ENCODE measurements around the gene TSSK3. TPM values are rescaled to one million over a fixed set of nuclear protein-coding genes. Genes with fewer than 3 reads are reported as not detected.

Gene TSSK3, protein sequence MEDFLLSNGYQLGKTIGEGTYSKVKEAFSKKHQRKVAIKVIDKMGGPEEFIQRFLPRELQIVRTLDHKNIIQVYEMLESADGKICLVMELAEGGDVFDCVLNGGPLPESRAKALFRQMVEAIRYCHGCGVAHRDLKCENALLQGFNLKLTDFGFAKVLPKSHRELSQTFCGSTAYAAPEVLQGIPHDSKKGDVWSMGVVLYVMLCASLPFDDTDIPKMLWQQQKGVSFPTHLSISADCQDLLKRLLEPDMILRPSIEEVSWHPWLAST
- 1 to 10 TPM in 2 of 4 donors, under 1 TPM in 1, not detected in 1; 0.86 to 2.7 (median 1.3) TPM for total RNA-seq

DNA sequence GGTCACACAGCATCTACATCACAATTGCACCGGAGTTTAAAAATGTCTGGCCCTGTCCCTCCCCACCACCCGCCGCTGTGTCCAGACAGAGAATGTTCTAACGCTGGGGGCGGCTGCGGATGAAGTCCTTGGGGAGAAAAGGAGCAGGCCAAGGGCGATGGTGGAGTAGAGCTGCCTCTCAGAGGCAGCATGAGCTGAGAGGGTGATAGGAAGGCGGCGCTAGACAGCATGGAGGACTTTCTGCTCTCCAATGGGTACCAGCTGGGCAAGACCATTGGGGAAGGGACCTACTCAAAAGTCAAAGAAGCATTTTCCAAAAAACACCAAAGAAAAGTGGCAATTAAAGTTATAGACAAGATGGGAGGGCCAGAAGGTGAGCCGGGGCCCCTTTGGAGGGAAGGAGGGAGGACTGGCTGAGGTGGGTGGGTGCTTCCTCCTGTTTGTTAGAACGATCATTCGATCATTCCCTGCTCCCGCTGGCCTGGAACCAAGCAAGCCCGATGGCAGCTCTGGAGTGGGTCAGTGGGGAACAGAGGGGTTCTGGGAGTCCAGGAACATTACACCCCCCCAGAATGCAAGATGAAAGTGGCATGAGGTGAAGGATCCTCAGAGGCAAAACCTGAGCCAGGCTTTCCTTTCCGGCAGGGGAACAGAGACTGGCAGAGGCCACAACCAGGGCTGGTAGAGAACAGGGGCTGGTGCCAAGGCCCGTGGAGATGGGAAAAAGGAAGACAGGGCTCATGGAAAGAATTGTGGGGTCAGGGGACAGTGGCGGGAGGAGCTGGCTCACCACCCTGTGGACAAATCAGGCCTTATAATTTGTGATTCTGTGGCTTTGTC, at the start of gene TSSK3, which contains the start of gene FAM229A:
Gene TSSK3 (plus strand): TSS at position 66 of the 840 bp plus-strand sequence. CDS start 163 bp downstream, at position 229.
Gene FAM229A (minus strand): TSS at position 12 of the 840 bp plus-strand sequence. CDS start 394 bp downstream, outside the sequence.
- H3K9me3 ChIP-seq, result no peaks in the 10 kb centered on the region
- H3K4me1 ChIP-seq, result peaks cover 18% of the 10 kb centered on the region
- H3K4me3 ChIP-seq, result peak within 1 kb of the TSS; percentile 50
- H3K27ac ChIP-seq, result peak within 1 kb of the TSS; percentile 61
- peaks cover 34% of the 10 kb centered on the region for H3K36me3 ChIP-seq
- DNase-seq (ENCODE audit: low spot score in 2 of 2), result no peak
- no peak for TF ChIP-seq EP300 (IDR thresholded peaks at IDR 0.05)
- no peaks in the 10 kb centered on the region for H3K27me3 ChIP-seq
- WGBS, result 69% methylated on average over 17 of the region's 17 CpGs

DNA sequence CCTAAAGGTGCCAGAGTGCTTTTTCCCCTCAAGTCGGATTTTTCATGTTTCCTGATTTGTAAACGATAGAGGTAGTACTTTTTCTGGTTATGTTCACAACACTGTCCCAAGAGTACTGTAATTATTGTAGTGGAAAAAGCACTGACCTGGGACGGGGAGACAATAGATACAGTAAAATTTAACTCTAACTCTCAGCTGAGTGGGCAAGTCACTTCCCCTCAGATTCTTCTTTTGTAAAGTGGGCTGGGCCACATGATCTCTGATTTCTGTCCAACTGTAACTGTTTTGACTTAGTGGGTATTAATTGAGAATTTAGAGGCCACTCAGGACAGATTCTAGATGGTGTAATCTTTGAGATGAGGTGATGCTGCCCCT, 45.4 kb upstream of the TSSK3 start:
- H3K27ac ChIP-seq, result no peak overlapping the region
- DNase-seq (ENCODE audit: low spot score in 2 of 2), result no peak
- no peaks in the 10 kb centered on the region for H3K27me3 ChIP-seq
- H3K36me3 ChIP-seq, result peaks cover 18% of the 10 kb centered on the region
- WGBS, result 70% methylated on average over 3 of the region's 3 CpGs
- no peaks in the 10 kb centered on the region for H3K9me3 ChIP-seq
- H3K4me1 ChIP-seq, result no peaks in the 10 kb centered on the region
- no peak overlapping the region for H3K4me3 ChIP-seq
- TF ChIP-seq POLR2A (IDR thresholded peaks at IDR 0.05) (no peak), EP300 (IDR thresholded peaks at IDR 0.05) (no peak), POLR2AphosphoS5 (IDR thresholded peaks at IDR 0.05) (no peak)
- TF ChIP-seq, protein P1, sequence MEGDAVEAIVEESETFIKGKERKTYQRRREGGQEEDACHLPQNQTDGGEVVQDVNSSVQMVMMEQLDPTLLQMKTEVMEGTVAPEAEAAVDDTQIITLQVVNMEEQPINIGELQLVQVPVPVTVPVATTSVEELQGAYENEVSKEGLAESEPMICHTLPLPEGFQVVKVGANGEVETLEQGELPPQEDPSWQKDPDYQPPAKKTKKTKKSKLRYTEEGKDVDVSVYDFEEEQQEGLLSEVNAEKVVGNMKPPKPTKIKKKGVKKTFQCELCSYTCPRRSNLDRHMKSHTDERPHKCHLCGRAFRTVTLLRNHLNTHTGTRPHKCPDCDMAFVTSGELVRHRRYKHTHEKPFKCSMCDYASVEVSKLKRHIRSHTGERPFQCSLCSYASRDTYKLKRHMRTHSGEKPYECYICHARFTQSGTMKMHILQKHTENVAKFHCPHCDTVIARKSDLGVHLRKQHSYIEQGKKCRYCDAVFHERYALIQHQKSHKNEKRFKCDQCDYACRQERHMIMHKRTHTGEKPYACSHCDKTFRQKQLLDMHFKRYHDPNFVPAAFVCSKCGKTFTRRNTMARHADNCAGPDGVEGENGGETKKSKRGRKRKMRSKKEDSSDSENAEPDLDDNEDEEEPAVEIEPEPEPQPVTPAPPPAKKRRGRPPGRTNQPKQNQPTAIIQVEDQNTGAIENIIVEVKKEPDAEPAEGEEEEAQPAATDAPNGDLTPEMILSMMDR (IDR thresholded peaks at IDR 0.05), result no peak

DNA sequence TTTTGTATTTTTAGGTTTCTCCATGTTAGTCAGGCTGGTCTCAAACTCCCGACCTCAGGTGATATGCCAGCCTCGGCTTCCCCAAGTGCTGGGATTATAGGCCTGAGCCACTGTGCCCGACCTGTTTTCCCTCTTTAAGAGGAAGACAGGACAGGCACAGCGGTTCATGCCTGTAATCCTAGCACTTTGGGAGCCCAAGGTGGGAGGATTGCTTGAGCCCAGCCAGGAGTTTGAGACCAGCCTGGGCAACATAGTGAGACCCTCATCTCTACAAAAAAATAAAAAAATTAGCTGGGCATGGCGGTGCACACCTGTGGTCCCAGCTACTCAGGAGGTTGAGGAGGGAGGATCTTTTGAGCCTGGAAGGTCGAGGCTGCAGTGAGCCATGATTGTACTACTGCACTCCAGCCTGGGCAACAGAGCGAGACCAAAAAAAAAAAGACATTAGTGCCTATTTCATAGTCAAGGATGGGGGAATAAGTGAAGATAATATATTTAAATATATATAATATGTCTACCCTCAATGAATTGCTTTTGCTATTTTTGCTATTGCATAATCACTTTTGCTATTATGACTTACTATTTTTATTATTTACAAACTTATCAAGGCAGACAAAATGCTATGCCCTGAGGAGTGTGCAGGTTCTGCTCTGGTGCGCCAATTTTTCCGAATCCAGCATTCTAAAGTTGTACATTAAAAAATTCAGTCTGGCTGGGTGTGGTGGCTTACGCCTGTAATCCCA, 44.0 kb upstream of the TSSK3 start:
- no peak for DNase-seq (ENCODE audit: low spot score in 2 of 2)
- no peaks in the 10 kb centered on the region for H3K27me3 ChIP-seq
- H3K27ac ChIP-seq, result no peak overlapping the region
- WGBS, result 95% methylated on average over 10 of the region's 10 CpGs
- H3K9me3 ChIP-seq, result no peaks in the 10 kb centered on the region
- H3K36me3 ChIP-seq, result peaks cover 26% of the 10 kb centered on the region
- no peak for TF ChIP-seq EP300 (IDR thresholded peaks at IDR 0.05)
- TF ChIP-seq POLR2AphosphoS5 (IDR thresholded peaks at IDR 0.05), result no peak
- no peak for TF ChIP-seq POLR2A (IDR thresholded peaks at IDR 0.05)
- TF ChIP-seq, protein P1 (IDR thresholded peaks at IDR 0.05), result no peak
- no peak overlapping the region for H3K4me3 ChIP-seq
- H3K4me1 ChIP-seq, result no peaks in the 10 kb centered on the region

DNA sequence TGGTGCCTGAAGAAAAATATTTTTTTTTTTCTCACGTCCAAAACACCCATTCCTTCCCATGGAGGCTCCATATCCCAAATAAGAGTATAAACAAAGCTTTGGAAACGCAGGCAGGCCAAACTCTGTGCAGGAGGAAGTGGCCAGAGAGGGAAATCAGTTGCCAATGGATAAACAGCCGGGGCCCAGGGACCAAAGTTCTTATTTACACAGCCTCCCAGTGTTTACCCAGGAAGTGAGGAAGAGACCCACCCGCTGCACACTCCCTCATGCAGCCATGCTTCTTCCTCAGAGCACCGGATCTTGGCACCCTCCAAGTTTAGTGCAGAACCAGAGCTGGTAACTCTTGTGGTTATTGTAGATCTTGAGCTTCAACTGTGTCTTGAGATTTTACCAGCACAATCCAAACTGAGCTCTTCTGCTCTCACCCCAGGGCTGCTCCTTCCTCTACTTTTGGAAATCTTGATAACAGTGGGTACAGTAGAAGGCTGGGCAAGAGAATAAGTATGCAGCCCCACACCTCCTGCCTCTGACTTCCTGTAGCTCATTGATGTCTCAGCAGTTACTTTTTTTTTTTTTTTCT, 40.5 kb upstream of the TSSK3 start:
- 60% methylated on average over 5 of the region's 5 CpGs for WGBS
- Histone ChIP-seq H3K9me3 (no peaks in the 10 kb centered on the region), H3K4me1 (no peaks in the 10 kb centered on the region), H3K27ac (no peak overlapping the region), H3K27me3 (no peaks in the 10 kb centered on the region), H3K36me3 (peaks cover 35% of the 10 kb centered on the region), H3K4me3 (no peak overlapping the region)
- DNase-seq (ENCODE audit: low spot score in 2 of 2), result no peak
- TF ChIP-seq POLR2AphosphoS5 (IDR thresholded peaks at IDR 0.05), result no peak
- TF ChIP-seq, protein P1 (IDR thresholded peaks at IDR 0.05), result no peak
- no peak for TF ChIP-seq POLR2A (IDR thresholded peaks at IDR 0.05)
- no peak for TF ChIP-seq EP300 (IDR thresholded peaks at IDR 0.05)

DNA sequence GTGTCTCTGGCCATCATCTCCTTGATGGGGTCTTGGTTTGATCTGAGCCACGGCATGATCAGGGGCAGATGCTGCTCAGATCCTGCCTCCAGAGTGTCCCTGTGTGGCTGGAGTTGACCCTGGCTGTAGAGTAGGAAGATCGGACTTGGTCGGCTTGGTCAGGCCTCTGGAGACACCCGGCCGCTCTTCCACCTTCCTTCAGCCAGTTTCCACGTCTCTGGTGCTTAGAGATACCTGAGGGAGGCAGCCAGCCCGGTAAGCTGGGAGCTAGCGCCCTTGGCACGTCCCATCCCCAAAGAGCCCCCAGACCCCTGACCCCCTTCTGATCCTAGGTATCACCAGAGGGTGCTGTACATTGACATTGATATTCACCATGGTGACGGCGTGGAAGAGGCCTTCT, 35.1 kb upstream of the TSSK3 start:
- TF ChIP-seq POLR2A (IDR thresholded peaks at IDR 0.05) (no peak), POLR2AphosphoS5 (IDR thresholded peaks at IDR 0.05) (no peak), EP300 (IDR thresholded peaks at IDR 0.05) (no peak)
- TF ChIP-seq, protein P1 (IDR thresholded peaks at IDR 0.05), result no peak
- no peaks in the 10 kb centered on the region for H3K9me3 ChIP-seq
- H3K27me3 ChIP-seq, result no peaks in the 10 kb centered on the region
- peaks cover 73% of the 10 kb centered on the region for H3K36me3 ChIP-seq
- no peak for DNase-seq (ENCODE audit: low spot score in 2 of 2)
- WGBS, result 98% methylated on average over 6 of the region's 11 CpGs
- no peak overlapping the region for H3K4me3 ChIP-seq
- H3K27ac ChIP-seq, result no peak overlapping the region
- H3K4me1 ChIP-seq, result peaks cover 10% of the 10 kb centered on the region
